ENCODE measurements around the gene LPAR2. TPM values are rescaled to one million over a fixed set of nuclear protein-coding genes. Genes with fewer than 3 reads are reported as not detected.

Gene LPAR2
- total RNA-seq, 1 donor from 2014 or later: 3.3 TPM

- no peak for DNase-seq
Observed at GRCh38 chr19:19597809-19598306, 30.2 kb downstream of the LPAR2 start.

GRCh38 chr19:19595171-19595701 is 32.8 kb downstream of the LPAR2 start:
- no peak for DNase-seq

- no peak for DNase-seq
Observed at GRCh38 chr19:19594381-19594780, 33.6 kb downstream of the LPAR2 start.

- no peak for DNase-seq
Observed at GRCh38 chr19:19592690-19593089, 35.3 kb downstream of the LPAR2 start.

- peak; percentile 87 for DNase-seq
Observed at GRCh38 chr19:19591133-19591825, 36.7 kb downstream of the LPAR2 start.

- no peak for DNase-seq
Observed at GRCh38 chr19:19588546-19588945, 39.5 kb downstream of the LPAR2 start.

GRCh38 chr19:19587771-19588170 is 40.2 kb downstream of the LPAR2 start:
- peak; percentile 17 for DNase-seq

GRCh38 chr19:19584356-19584755 is 43.7 kb downstream of the LPAR2 start:
- no peak for DNase-seq

GRCh38 chr19:19582471-19582870 is 45.5 kb downstream of the LPAR2 start:
- no peak for DNase-seq

- DNase-seq: no peak
Observed at GRCh38 chr19:19581391-19581790, 46.6 kb downstream of the LPAR2 start.

GRCh38 chr19:19580418-19580817 is 47.6 kb downstream of the LPAR2 start:
- no peak for DNase-seq

GRCh38 chr19:19579533-19580361 is 48.3 kb downstream of the LPAR2 start:
- DNase-seq: no peak

GRCh38 chr19:19578252-19578651 is 49.8 kb downstream of the LPAR2 start:
- DNase-seq: peak; percentile 69

GRCh38 chr19:19575411-19575810 is 52.6 kb downstream of the LPAR2 start:
- DNase-seq: no peak

Other genes starting within 250 kb of the LPAR2 start
- gene GATAD2A, start 222.5 kb downstream of the LPAR2 start, total RNA-seq: 24.0 TPM
- 1.7 TPM for gene TSSK6, start 112.7 kb downstream of the LPAR2 start, total RNA-seq
- 94.5 TPM for gene NDUFA13, start 112.0 kb downstream of the LPAR2 start, total RNA-seq
- 0.62 TPM for gene YJEFN3, start 99.3 kb downstream of the LPAR2 start, total RNA-seq
- gene CILP2, start 90.0 kb downstream of the LPAR2 start, total RNA-seq: 5.5 TPM
- gene PBX4, start 9.5 kb downstream of the LPAR2 start, total RNA-seq: 2.8 TPM
- 8.9 TPM for gene GMIP, start 15.4 kb upstream of the LPAR2 start, total RNA-seq
- 172 TPM for gene ATP13A1, start 35.5 kb upstream of the LPAR2 start, total RNA-seq
- gene ZNF101, start 40.6 kb upstream of the LPAR2 start, total RNA-seq: 7.0 TPM
- 12.9 TPM for gene ZNF14, start 104.9 kb upstream of the LPAR2 start, total RNA-seq
- 31.9 TPM for gene ZNF506, start 193.5 kb upstream of the LPAR2 start, total RNA-seq
- 9.1 TPM for gene ZNF253, start 237.7 kb upstream of the LPAR2 start, total RNA-seq